ENCODE data around the gene OR52L1. TPM values are rescaled to one million over a fixed set of nuclear protein-coding genes. Genes with fewer than 3 reads are reported as not detected.

The OR52L1 gene
- total RNA-seq, 6 experiments from 2014 or later, result not detected

DNA sequence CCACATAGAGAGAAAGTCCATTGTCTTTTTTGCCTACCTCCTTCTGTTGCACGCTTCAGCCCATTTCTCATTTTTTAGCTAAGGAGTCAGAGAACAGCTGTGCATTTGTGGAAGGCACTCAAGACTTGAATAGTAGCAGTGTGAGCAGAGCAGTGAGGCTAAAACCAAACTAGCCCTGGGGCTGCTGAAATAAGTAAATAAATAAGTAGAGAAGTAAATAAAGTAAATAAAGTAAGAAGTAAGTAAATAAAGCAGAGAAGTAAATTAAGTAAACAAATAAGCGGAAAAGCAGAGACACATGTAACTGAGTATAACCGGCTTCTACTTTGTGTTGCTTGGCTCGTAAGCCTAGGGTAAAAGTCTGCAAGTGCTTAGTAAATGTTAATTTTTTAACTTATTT, 2.4 kb upstream of the OR52L1 start:
- no peak overlapping the region for H3K4me3 ChIP-seq
- intact Hi-C loops (cut with DNase I), result no loop called here
- no peak for TF ChIP-seq POLR2A (IDR thresholded peaks at IDR 0.05)
- TF ChIP-seq CTCF (IDR thresholded peaks at IDR 0.05), result no peak
- 33% methylated on average over 4 of the region's 4 CpGs for WGBS (ENCODE audit: insufficient coverage, low coverage, low lambda C conversion rate, missing lambda C conversion rate)
- H3K36me3 ChIP-seq, result no peaks in the 10 kb centered on the region
- no peaks in the 10 kb centered on the region for H3K27me3 ChIP-seq
- ATAC-seq, result no peak
- H3K9me3 ChIP-seq, result no peaks in the 10 kb centered on the region
- DNase-seq, result no peak
- no peak overlapping the region for H3K27ac ChIP-seq
- no peaks in the 10 kb centered on the region for H3K4me1 ChIP-seq

- Histone ChIP-seq H3K36me3 (no peaks in the 10 kb centered on the region), H3K27ac (no peak overlapping the region), H3K4me3 (no peak overlapping the region), H3K9me3 (no peaks in the 10 kb centered on the region), H3K4me1 (no peaks in the 10 kb centered on the region), H3K27me3 (no peaks in the 10 kb centered on the region)
- intact Hi-C loops (cut with DNase I), result no loop called here
- TF ChIP-seq CTCF (IDR thresholded peaks at IDR 0.05) (no peak), POLR2A (IDR thresholded peaks at IDR 0.05) (no peak)
- 42% methylated on average over 1 of the region's 1 CpG for WGBS (ENCODE audit: insufficient coverage, low coverage, low lambda C conversion rate, missing lambda C conversion rate)
- DNase-seq (no peak), ATAC-seq (no peak)
Observed at GRCh38 chr11:5983443-5983842, 3.3 kb downstream of the OR52L1 start.

DNA sequence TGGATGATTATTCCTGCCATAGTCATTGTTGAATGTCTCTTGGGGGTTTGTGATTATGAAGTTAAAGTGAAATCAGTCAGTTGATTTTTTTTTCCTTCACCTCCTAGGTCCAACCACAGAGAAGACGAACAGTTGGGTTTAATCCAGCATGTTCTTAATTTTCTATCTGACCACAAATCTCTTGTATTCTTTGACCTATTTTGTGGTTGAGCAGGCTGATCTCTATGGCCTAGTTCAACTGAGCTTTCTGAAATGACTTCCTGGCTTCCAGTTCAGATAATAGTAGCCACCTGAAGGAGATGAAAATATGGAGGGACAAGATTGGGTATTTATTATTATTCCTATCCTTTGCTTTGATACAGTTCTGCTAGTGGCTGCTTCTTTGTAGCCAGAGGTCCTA, 13.3 kb downstream of the OR52L1 start:
- ATAC-seq (no peak), DNase-seq (no peak)
- Histone ChIP-seq H3K27ac (no peak overlapping the region), H3K27me3 (no peaks in the 10 kb centered on the region), H3K4me1 (no peaks in the 10 kb centered on the region), H3K9me3 (no peaks in the 10 kb centered on the region), H3K4me3 (no peak overlapping the region), H3K36me3 (no peaks in the 10 kb centered on the region)
- no peak for TF ChIP-seq CTCF (IDR thresholded peaks at IDR 0.05)
- WGBS (ENCODE audit: insufficient coverage, low coverage, low lambda C conversion rate, missing lambda C conversion rate), result 18% methylated on average over 1 of the region's 1 CpG
- intact Hi-C loops (cut with DNase I), result no loop called here

GRCh38 chr11:5968394-5968793, 18.4 kb downstream of the OR52L1 start, which contains the start of gene OR56A5:
Gene OR56A5 (minus strand): TSS chr11:5968494. CDS start chr11:5968494, 0 bp downstream.
- ATAC-seq (no peak), DNase-seq (no peak)
- H3K9me3 ChIP-seq, result no peaks in the 10 kb centered on the region
- intact Hi-C loops (cut with DNase I), result no loop called here
- no peaks in the 10 kb centered on the region for H3K27me3 ChIP-seq
- H3K36me3 ChIP-seq, result no peaks in the 10 kb centered on the region
- H3K4me3 ChIP-seq, result no peak within 1 kb of the TSS
- no peak within 1 kb of the TSS for H3K27ac ChIP-seq
- TF ChIP-seq CTCF (IDR thresholded peaks at IDR 0.05) (no peak), POLR2A (IDR thresholded peaks at IDR 0.05) (no peak)
- H3K4me1 ChIP-seq, result no peaks in the 10 kb centered on the region

DNA sequence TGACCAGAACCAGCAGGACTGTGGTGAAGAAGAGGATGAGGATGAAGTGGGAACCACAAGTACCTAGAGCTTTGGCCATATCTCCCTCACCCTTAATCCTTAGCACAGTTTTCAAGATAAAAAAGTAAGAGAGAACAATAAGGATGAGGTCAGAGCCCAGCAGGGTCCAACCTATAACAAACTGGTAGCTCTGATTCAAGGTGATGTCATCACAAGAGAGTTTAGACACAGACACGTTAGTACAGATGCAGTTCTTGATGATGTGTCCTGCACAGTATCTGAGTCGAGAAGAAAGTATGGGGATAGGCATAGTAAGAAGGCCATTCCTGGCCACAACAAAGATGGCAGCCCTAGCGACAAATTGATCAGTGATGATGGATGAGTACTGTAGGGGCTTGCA, 19.1 kb downstream of the OR52L1 start:
- TF ChIP-seq CTCF (IDR thresholded peaks at IDR 0.05) (no peak), POLR2A (IDR thresholded peaks at IDR 0.05) (no peak)

More for the DNA sequence above, 19.1 kb downstream of the OR52L1 start:
- Histone ChIP-seq H3K4me3 (no peak overlapping the region), H3K27ac (no peak overlapping the region), H3K9me3 (no peaks in the 10 kb centered on the region), H3K27me3 (no peaks in the 10 kb centered on the region), H3K4me1 (no peaks in the 10 kb centered on the region), H3K36me3 (no peaks in the 10 kb centered on the region)
- intact Hi-C loops (cut with DNase I), result no loop called here
- 21% methylated on average over 3 of the region's 3 CpGs for WGBS (ENCODE audit: insufficient coverage, low coverage, low lambda C conversion rate, missing lambda C conversion rate)
- ATAC-seq, result no peak
- no peak for DNase-seq

Measured in right lobe of liver (tissue), 6 donors.